Trophoblast cell (in vitro differentiated cells and primary cell): ENCODE measurements around the gene TCP11.

ENCODE experiments used
- DNase-seq, 2 donors: peaks; one replicate each; pipeline ENCODE4 v3.0.0-alpha.2; 2016
- H2AFZ ChIP-seq: 2 replicates; pipeline ENCODE4 v1.6.1; 2013; ENCODE audit warnings: low read length, moderate library complexity, mild to moderate bottlenecking; ENCODE audit not compliant: insufficient read depth, poor library complexity
- H2AK5ac ChIP-seq: 2 replicates; pipeline ENCODE4 v1.6.1; 2013; ENCODE audit warnings: mild to moderate bottlenecking, low read length
- H2BK120ac ChIP-seq: 2 replicates; pipeline ENCODE4 v1.6.1; 2013; ENCODE audit warnings: low read length, mild to moderate bottlenecking, moderate library complexity; ENCODE audit not compliant: insufficient read depth, poor library complexity
- H2BK12ac ChIP-seq: 2 replicates; pipeline ENCODE4 v1.6.1; 2013; ENCODE audit warnings: mild to moderate bottlenecking, low read length, moderate library complexity
- H2BK5ac ChIP-seq: 2 replicates; pipeline ENCODE4 v1.6.1; 2013; ENCODE audit warnings: low read length, low read depth, moderate library complexity, mild to moderate bottlenecking; ENCODE audit not compliant: poor library complexity
- H3K14ac ChIP-seq: 2 replicates; pipeline ENCODE4 v1.6.1; 2013; ENCODE audit warnings: mild to moderate bottlenecking, low read length
- H3K18ac ChIP-seq: 2 replicates; pipeline ENCODE4 v1.6.1; 2013; ENCODE audit warnings: mild to moderate bottlenecking, low read length
- H3K23ac ChIP-seq: 2 replicates; pipeline ENCODE4 v1.6.1; 2013; ENCODE audit warnings: low read length
- H3K27ac ChIP-seq: 2 replicates; pipeline ENCODE4 v1.5.1; 2013; ENCODE audit warnings: low read depth, mild to moderate bottlenecking, inconsistent platforms, low read length, moderate library complexity
- H3K27me3 ChIP-seq: 2 replicates; pipeline ENCODE4 v1.6.1; 2013; ENCODE audit warnings: inconsistent platforms, mild to moderate bottlenecking, low read length, moderate library complexity; ENCODE audit not compliant: insufficient read depth
- H3K36me3 ChIP-seq, 2 experiments: 1 replicate in 1 of 2; 2 replicates in 1 of 2; pipeline ENCODE4 v1.6.1; 2013; ENCODE audit warnings: low read length in 2 of 2, mild to moderate bottlenecking in 2 of 2, moderate library complexity in 1 of 2; ENCODE audit not compliant: insufficient read depth in 2 of 2, control insufficient read depth in 1 of 2
- H3K4ac ChIP-seq: 2 replicates; pipeline ENCODE4 v1.6.1; 2013; ENCODE audit warnings: low read depth, mild to moderate bottlenecking, low read length, moderate library complexity
- H3K4me1 ChIP-seq, 2 experiments: 1 replicate in 1 of 2; 2 replicates in 1 of 2; pipeline ENCODE4 v1.6.1; 2013; ENCODE audit warnings: low read length in 2 of 2, mild to moderate bottlenecking in 2 of 2, moderate library complexity in 1 of 2; ENCODE audit not compliant: insufficient read depth in 2 of 2, control insufficient read depth in 1 of 2
- H3K4me2 ChIP-seq: 2 replicates; pipeline ENCODE4 v1.6.1; 2013; ENCODE audit warnings: inconsistent platforms, mild to moderate bottlenecking, low read length, moderate library complexity
- H3K4me3 ChIP-seq: 2 replicates; pipeline ENCODE4 v1.5.1; 2013; ENCODE audit warnings: mild to moderate bottlenecking, low read depth, low read length, inconsistent platforms
- H3K79me1 ChIP-seq: one replicate; pipeline ENCODE4 v1.6.1; 2013; ENCODE audit warnings: low read length
- H3K79me2 ChIP-seq: 2 replicates; pipeline ENCODE4 v1.6.1; 2013; ENCODE audit warnings: low read length, mild to moderate bottlenecking; ENCODE audit not compliant: control insufficient read depth, insufficient read depth, poor library complexity
- H3K9ac ChIP-seq: 2 replicates; pipeline ENCODE4 v1.6.1; 2013; ENCODE audit warnings: mild to moderate bottlenecking, low read length
- H3K9me3 ChIP-seq: 2 replicates; pipeline ENCODE4 v1.6.1; 2013; ENCODE audit warnings: low read depth, mild to moderate bottlenecking, control low read depth, inconsistent platforms, low read length; ENCODE audit not compliant: insufficient read depth
- H4K12ac ChIP-seq: 2 replicates; pipeline ENCODE4 v1.6.1; 2013; ENCODE audit warnings: low read depth, mild to moderate bottlenecking, low read length, moderate library complexity
- H4K8ac ChIP-seq: 2 replicates; pipeline ENCODE4 v1.6.1; 2013; ENCODE audit warnings: low read depth, mild to moderate bottlenecking, low read length, moderate library complexity
- H4K91ac ChIP-seq: one replicate; pipeline ENCODE4 v1.6.1; 2013; ENCODE audit warnings: low read depth, mild to moderate bottlenecking, low read length, moderate library complexity
- WGBS: extraction: QIAGEN DNeasy Blood & Tissue Kit; methylation state at CpG from one replicate; pipeline ENCODE4 v1.1.7; 2013; ENCODE audit warnings: missing lambda C conversion rate; ENCODE audit not compliant: insufficient read length, insufficient coverage; ENCODE audit errors: extremely low coverage; 5-methylcytosine and 5-hydroxymethylcytosine counted together

Gene TCP11

GRCh38 chr6:35176301-35177024 lies 35.3 kb upstream of the TCP11 start:
- Histone ChIP-seq H3K4me1 (peaks cover 11 to 12% of the 10 kb centered on the region in 2 experiments), H4K12ac (no peak overlapping the region), H3K14ac (no peak overlapping the region), H3K27ac (no peak overlapping the region), H2BK12ac (no peak overlapping the region), H3K36me3 (no peaks in the 10 kb centered on the region), H3K4me3 (no peak overlapping the region), H2AK5ac (no peak overlapping the region), H3K18ac (no peak overlapping the region), H3K9ac (no peak overlapping the region), H3K23ac (no peak overlapping the region), H2BK5ac (no peak overlapping the region), H3K79me2 (no peaks in the 10 kb centered on the region), H2BK120ac (no peak overlapping the region), H4K91ac (no peak overlapping the region), H3K9me3 (peaks cover 2% of the 10 kb centered on the region), H4K8ac (no peak overlapping the region), H2AFZ (no peak overlapping the region), H3K27me3 (no peaks in the 10 kb centered on the region), H3K4me2 (no peak overlapping the region), H3K4ac (no peak overlapping the region), H3K79me1 (peaks cover 3% of the 10 kb centered on the region)
- DNase-seq, result peak; percentile 38 to 90
- WGBS, result no CpG with 5 or more reads among the region's 3 CpGs

DNA sequence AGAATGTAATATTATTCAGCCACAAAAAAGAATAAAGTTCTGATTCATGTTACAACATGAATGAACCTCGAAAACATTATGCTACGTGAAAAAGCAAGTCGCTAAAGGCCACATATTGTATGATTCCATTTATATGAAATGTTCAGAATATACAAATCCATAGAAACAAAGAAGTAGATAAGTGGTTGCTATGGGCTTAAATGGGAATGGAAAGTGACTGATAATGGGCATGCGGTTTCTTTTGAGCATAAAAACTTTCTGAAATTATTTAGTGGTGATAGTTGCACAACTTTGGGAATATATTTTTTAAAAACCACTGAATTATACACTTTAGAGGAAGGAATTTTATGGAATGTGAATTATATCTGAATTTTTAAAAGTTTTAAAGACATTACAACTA lies 33.4 kb upstream of the TCP11 start:
- no peak overlapping the region for H2BK12ac ChIP-seq
- no peak overlapping the region for H3K27ac ChIP-seq
- no peak overlapping the region for H3K4me2 ChIP-seq
- no peak overlapping the region for H4K8ac ChIP-seq
- H3K79me1 ChIP-seq, result peaks cover 2% of the 10 kb centered on the region
- peaks cover 8 to 9% of the 10 kb centered on the region in 2 experiments for H3K4me1 ChIP-seq
- H3K9me3 ChIP-seq, result peaks cover 3% of the 10 kb centered on the region
- H3K4me3 ChIP-seq, result no peak overlapping the region
- WGBS, result no CpG with 5 or more reads among the region's 4 CpGs
- no peak overlapping the region for H3K9ac ChIP-seq
- no peak overlapping the region for H2AK5ac ChIP-seq
- no peak overlapping the region for H3K14ac ChIP-seq
- H3K23ac ChIP-seq, result no peak overlapping the region
- no peak for DNase-seq
- no peak overlapping the region for H2BK120ac ChIP-seq
- no peak overlapping the region for H3K18ac ChIP-seq
- H3K4ac ChIP-seq, result no peak overlapping the region
- H3K27me3 ChIP-seq, result no peaks in the 10 kb centered on the region
- H4K91ac ChIP-seq, result no peak overlapping the region
- H3K79me2 ChIP-seq, result no peaks in the 10 kb centered on the region
- no peak overlapping the region for H2BK5ac ChIP-seq
- no peak overlapping the region for H2AFZ ChIP-seq
- H3K36me3 ChIP-seq, result no peaks in the 10 kb centered on the region
- no peak overlapping the region for H4K12ac ChIP-seq

DNA sequence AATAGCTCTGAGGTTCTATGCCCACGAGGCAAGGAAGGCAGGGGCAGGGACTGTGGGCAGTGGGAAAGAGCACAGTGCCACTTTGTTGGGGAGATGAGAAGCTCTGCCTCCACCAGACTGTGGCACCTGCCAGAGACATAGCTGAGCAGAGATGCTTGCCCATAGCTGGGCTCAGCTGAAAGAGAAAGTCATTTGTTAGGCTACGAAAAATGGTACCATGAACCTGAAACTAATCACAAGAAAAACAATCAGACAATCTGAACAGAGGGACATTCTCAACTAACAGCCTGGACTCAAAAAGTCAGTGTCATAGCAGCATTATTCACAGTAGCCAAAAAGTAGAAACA lies 32.9 kb upstream of the TCP11 start:
- Histone ChIP-seq H3K27ac (no peak overlapping the region), H3K18ac (no peak overlapping the region), H4K91ac (no peak overlapping the region), H2BK120ac (no peak overlapping the region), H3K27me3 (no peaks in the 10 kb centered on the region), H3K4ac (no peak overlapping the region), H3K9me3 (peaks cover 6% of the 10 kb centered on the region), H3K36me3 (no peaks in the 10 kb centered on the region), H2BK5ac (no peak overlapping the region), H3K4me2 (no peak overlapping the region), H3K79me2 (no peaks in the 10 kb centered on the region), H2BK12ac (no peak overlapping the region), H3K9ac (no peak overlapping the region), H4K8ac (no peak overlapping the region), H3K4me1 (peaks cover 6 to 7% of the 10 kb centered on the region in 2 experiments), H2AFZ (no peak overlapping the region), H3K4me3 (no peak overlapping the region), H3K23ac (no peak overlapping the region), H4K12ac (no peak overlapping the region), H3K79me1 (no peaks in the 10 kb centered on the region), H2AK5ac (no peak overlapping the region), H3K14ac (no peak overlapping the region)
- no CpG with 5 or more reads among the region's 2 CpGs for WGBS
- no peak for DNase-seq

DNA sequence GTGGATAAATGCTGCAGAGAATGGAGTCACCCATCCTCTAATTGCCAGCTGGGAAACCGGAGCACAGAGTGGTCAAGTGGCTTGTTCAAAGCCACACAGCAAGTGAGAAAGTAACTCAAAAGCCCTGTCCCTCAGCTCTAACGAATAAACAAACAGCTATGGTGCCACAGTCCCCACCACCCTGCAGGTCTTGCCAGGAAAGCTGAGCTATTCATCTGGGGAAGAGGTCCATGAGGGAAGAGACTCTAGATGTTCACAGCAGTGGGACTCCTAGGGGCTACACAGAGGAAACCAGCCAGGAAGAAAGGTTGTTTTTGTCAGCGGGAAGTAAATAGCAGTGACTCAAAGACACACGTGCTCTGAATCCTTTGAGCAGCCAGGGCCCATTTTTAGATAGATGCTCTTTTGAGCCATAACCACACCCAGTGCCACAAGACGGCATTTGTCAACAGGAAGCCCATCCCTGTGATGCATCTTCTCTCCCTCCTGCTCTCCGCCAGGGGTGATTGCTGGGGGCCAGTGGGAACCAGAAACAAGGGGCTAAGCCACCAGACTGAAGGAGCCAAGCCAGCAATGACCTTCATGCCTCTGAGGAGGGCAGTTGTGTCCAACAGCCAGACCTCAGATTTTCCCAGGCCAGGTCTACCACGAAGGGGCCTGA lies 32.4 kb upstream of the TCP11 start:
- Histone ChIP-seq H4K8ac (no peak overlapping the region), H2AK5ac (no peak overlapping the region), H4K12ac (no peak overlapping the region), H3K36me3 (no peaks in the 10 kb centered on the region), H3K4me2 (no peak overlapping the region), H2BK5ac (no peak overlapping the region), H3K27ac (no peak overlapping the region), H2BK12ac (no peak overlapping the region), H2AFZ (no peak overlapping the region), H3K4ac (no peak overlapping the region), H3K23ac (no peak overlapping the region), H3K14ac (no peak overlapping the region), H3K27me3 (no peaks in the 10 kb centered on the region), H2BK120ac (no peak overlapping the region), H3K79me2 (no peaks in the 10 kb centered on the region), H4K91ac (no peak overlapping the region), H3K4me3 (no peak overlapping the region), H3K9ac (no peak overlapping the region), H3K9me3 (peaks cover 6% of the 10 kb centered on the region), H3K18ac (no peak overlapping the region), H3K4me1 (peaks cover 6 to 7% of the 10 kb centered on the region in 2 experiments), H3K79me1 (no peaks in the 10 kb centered on the region)
- no peak for DNase-seq
- no CpG with 5 or more reads among the region's 7 CpGs for WGBS
